ENCODE measurements around the gene RELN. TPM values are rescaled to one million over a fixed set of nuclear protein-coding genes. Genes with fewer than 3 reads are reported as not detected.
A peak's percentile ranks its signal among the peaks of the same experiment; 100 is the strongest.
"Not testable (repeated sequence)": the region's sequence is repeated elsewhere in the genome, so short reads cannot be mapped to it uniquely, and the experiment has no call there.

The RELN gene
- total and polyA plus RNA-seq, 2 of the 13 experiments (the other 11 are each of a cell fraction or from before 2014, with no cell fraction given): 315 to 332 TPM

DNA sequence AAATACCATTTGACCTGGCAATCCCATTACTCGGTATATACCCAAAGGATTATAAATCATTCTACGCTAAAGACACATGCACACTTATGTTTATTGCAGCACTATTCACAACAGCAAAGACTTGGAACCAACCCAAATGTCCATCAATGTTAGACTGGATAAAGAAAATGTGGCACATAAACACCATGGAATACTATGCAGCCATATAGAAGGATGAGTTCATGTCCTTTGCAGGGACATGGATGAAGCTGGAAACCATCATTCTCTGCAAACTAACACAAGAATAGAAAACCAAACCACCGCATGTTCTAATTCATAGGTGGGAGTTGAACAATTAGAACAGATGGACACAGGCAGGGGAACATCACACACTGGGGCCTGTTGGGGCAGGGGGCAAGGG lies 502.6 kb downstream of the RELN start:
- H3K4me1 ChIP-seq (ENCODE audit: insufficient read depth, low read length): peaks cover 20% of the 10 kb centered on the region
- H3K27ac ChIP-seq (ENCODE audit: extremely low read length, insufficient read depth, low read length); H3K4me2 ChIP-seq (ENCODE audit: low read depth, low read length); BruUV-seq (replicated peaks); H3K4me3 ChIP-seq (replicated peaks in 1 of 3; ENCODE audit: insufficient read depth in 1 of 3, low read depth in 2 of 3, low read length in 3 of 3); H4K20me1 ChIP-seq (ENCODE audit: insufficient read depth, low read length); H3K9me3 ChIP-seq (ENCODE audit: low read length); H2AFZ ChIP-seq (ENCODE audit: low read length); FAIRE-seq; CTCF ChIA-PET (ENCODE audit: low intra/inter-chr PET ratio, low total read pairs); in situ Hi-C loops (cut with HindIII; ENCODE audit: extremely low pct_ligation_motif_present, low pct_unique_long_range_greater_than_20kb); intact Hi-C loops (cut with micrococcal nuclease; ENCODE audit: unreplicated experiment); DNase-seq (ENCODE audit: low spot score); H3K9ac ChIP-seq (ENCODE audit: insufficient read depth, low read depth, low read length); H3K79me2 ChIP-seq (ENCODE audit: insufficient read depth, low read length); ATAC-seq; H3K27me3 ChIP-seq (ENCODE audit: control insufficient read depth in 1 of 2, insufficient read depth in 2 of 2, low read length in 2 of 2); POLR2A ChIA-PET: not testable (repeated sequence)
- TF ChIP-seq ZNF260 (CRISPR knock-in tag; IDR thresholded peaks at IDR 0.05; ENCODE audit: borderline replicate concordance, low read depth): peak; percentile 93; the same call in 1 of the 2 replicates
- peaks cover 1 to 50% of the 10 kb centered on the region in 2 experiments; a peak in 4 of 5 replicates for H3K36me3 ChIP-seq (replicated peaks in 1 of 2; ENCODE audit: control insufficient read depth in 1 of 2, insufficient read depth in 2 of 2, low read length in 2 of 2)
- 94% methylated on average over 3 of the region's 3 CpGs for WGBS (ENCODE audit: low lambda C conversion rate)

DNA sequence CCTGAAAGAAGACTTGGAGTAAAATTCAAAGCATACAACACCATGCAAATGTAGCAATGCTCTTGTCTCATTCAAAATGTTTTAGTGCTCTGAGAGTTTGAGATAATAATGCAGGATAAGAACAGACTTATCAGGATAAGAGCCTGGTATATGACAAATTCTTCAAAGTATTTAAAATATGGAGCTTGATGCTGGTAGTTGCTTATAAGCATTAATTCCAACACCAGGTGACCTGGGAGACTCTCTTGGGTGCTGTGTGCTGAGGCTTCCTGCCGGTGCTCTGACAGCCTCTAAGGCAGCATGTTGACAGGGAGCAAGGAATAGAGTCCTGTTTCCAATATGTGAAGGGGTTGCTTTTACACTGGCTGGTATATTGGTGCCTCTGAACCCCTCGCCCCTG lies 508.7 kb downstream of the RELN start:
- intact Hi-C loops (cut with micrococcal nuclease; ENCODE audit: unreplicated experiment): no loop called here
- no peak overlapping the region for H3K27ac ChIP-seq (ENCODE audit: extremely low read length, insufficient read depth, low read length)
- in situ Hi-C loops (cut with HindIII; ENCODE audit: extremely low pct_ligation_motif_present, low pct_unique_long_range_greater_than_20kb): no loop called here
- H3K36me3 ChIP-seq (replicated peaks in 1 of 2; ENCODE audit: control insufficient read depth in 1 of 2, insufficient read depth in 2 of 2, low read length in 2 of 2): peaks cover 1 to 35% of the 10 kb centered on the region in 2 experiments; a peak in 3 of 5 replicates
- no peak for FAIRE-seq
- H3K4me1 ChIP-seq (ENCODE audit: insufficient read depth, low read length): no peaks in the 10 kb centered on the region
- WGBS (ENCODE audit: low lambda C conversion rate): 64% methylated on average over 2 of the region's 2 CpGs
- no peak overlapping the region for H3K4me2 ChIP-seq (ENCODE audit: low read depth, low read length)
- peaks cover 2% of the 10 kb centered on the region; the same call in 1 of the 2 replicates for H4K20me1 ChIP-seq (ENCODE audit: insufficient read depth, low read length)
- ChIA-PET CTCF (ENCODE audit: low intra/inter-chr PET ratio, low total read pairs) (no interaction called here), POLR2A (no interaction called here)
- H3K27me3 ChIP-seq (ENCODE audit: control insufficient read depth in 1 of 2, insufficient read depth in 2 of 2, low read length in 2 of 2): no peaks in the 10 kb centered on the region
- H3K4me3 ChIP-seq (replicated peaks in 1 of 3; ENCODE audit: insufficient read depth in 1 of 3, low read depth in 2 of 3, low read length in 3 of 3): no peak overlapping the region
- no peaks in the 10 kb centered on the region for H3K9me3 ChIP-seq (ENCODE audit: low read length)
- no peak overlapping the region for H3K9ac ChIP-seq (ENCODE audit: insufficient read depth, low read depth, low read length)
- BruUV-seq (replicated peaks): no TSS peak
- DNase-seq (ENCODE audit: low spot score): no peak
- H2AFZ ChIP-seq (ENCODE audit: low read length): no peak overlapping the region
- ATAC-seq: no peak; the same call in 2 of the 3 replicates
- H3K79me2 ChIP-seq (ENCODE audit: insufficient read depth, low read length): no peaks in the 10 kb centered on the region
- no peak for TF ChIP-seq MED13 (CRISPR knock-in tag; IDR thresholded peaks at IDR 0.05)
- no peak for TF ChIP-seq KDM5A (IDR thresholded peaks at IDR 0.05; ENCODE audit: borderline replicate concordance, low read length)
- no peak for TF ChIP-seq CBX5 (CRISPR knock-in tag; IDR thresholded peaks at IDR 0.05; ENCODE audit: borderline replicate concordance)
- no peak for TF ChIP-seq ZNF83 (CRISPR knock-in tag; IDR thresholded peaks at IDR 0.05; ENCODE audit: borderline replicate concordance)
- no peak for TF ChIP-seq ZNF30 (CRISPR knock-in tag; IDR thresholded peaks at IDR 0.05)
- TF ChIP-seq, protein P1, sequence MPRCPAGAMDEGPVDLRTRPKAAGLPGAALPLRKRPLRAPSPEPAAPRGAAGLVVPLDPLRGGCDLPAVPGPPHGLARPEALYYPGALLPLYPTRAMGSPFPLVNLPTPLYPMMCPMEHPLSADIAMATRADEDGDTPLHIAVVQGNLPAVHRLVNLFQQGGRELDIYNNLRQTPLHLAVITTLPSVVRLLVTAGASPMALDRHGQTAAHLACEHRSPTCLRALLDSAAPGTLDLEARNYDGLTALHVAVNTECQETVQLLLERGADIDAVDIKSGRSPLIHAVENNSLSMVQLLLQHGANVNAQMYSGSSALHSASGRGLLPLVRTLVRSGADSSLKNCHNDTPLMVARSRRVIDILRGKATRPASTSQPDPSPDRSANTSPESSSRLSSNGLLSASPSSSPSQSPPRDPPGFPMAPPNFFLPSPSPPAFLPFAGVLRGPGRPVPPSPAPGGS (CRISPR knock-in tag; IDR thresholded peaks at IDR 0.05): no peak
- TF ChIP-seq, protein P2, sequence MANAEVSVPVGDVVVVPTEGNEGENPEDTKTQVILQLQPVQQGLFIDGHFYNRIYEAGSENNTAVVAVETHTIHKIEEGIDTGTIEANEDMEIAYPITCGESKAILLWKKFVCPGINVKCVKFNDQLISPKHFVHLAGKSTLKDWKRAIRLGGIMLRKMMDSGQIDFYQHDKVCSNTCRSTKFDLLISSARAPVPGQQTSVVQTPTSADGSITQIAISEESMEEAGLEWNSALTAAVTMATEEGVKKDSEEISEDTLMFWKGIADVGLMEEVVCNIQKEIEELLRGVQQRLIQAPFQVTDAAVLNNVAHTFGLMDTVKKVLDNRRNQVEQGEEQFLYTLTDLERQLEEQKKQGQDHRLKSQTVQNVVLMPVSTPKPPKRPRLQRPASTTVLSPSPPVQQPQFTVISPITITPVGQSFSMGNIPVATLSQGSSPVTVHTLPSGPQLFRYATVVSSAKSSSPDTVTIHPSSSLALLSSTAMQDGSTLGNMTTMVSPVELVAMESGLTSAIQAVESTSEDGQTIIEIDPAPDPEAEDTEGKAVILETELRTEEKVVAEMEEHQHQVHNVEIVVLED (CRISPR knock-in tag; IDR thresholded peaks at IDR 0.05; ENCODE audit: borderline replicate concordance): no peak
- no peak for TF ChIP-seq FIP1L1 (IDR thresholded peaks at IDR 0.05; ENCODE audit: borderline replicate concordance, insufficient read depth, low read depth, low read length)
- no peak for TF ChIP-seq ZNF766 (CRISPR knock-in tag; IDR thresholded peaks at IDR 0.05; ENCODE audit: borderline replicate concordance)
- TF ChIP-seq ZNF704 (CRISPR knock-in tag; IDR thresholded peaks at IDR 0.05; ENCODE audit: borderline replicate concordance): no peak
